Adrenal gland (tissue), 12 donors: ENCODE measurements around the gene MOB2. TPM values are rescaled to one million over a fixed set of nuclear protein-coding genes. Genes with fewer than 3 reads are reported as not detected.
A peak's percentile ranks its signal among the peaks of the same experiment; 100 is the strongest.

Experiments
- DNase-seq, 7 donors: peaks; one replicate each; pipeline ENCODE4 v3.0.0-alpha.2; 2019 to 2020
- H3K27ac ChIP-seq, 5 donors: fragments of 200-600 bp; sonication (generic) in 4 of 5; 1 replicate in 3 of 5; 2 replicates in 2 of 5; pipeline versions ENCODE4 v1.5.1 to v1.8.0; 2016 to 2020; ENCODE audit warnings: mild to moderate bottlenecking in 1 of 5
- H3K27me3 ChIP-seq: fragments of 200-600 bp; 2 replicates; pipeline ENCODE4 v1.8.0; 2021
- H3K36me3 ChIP-seq, 2 donors: fragments of 200-600 bp; replicated peaks in 1 of 2; 1 replicate in 1 of 2; 2 replicates in 1 of 2; pipeline versions ENCODE4 v1.5.1 to v1.8.0; 2018 to 2022
- H3K4me1 ChIP-seq, 2 donors: fragments of 200-600 bp; replicated peaks in 1 of 2; 1 replicate in 1 of 2; 2 replicates in 1 of 2; pipeline versions ENCODE4 v1.5.1 to v1.8.0; 2018 to 2021
- H3K4me3 ChIP-seq, 4 donors: fragments of 200-600 bp; sonication (generic) in 3 of 4; one replicate each; pipeline ENCODE4 v1.5.1; 2016 to 2018
- H3K9me3 ChIP-seq, 3 donors: fragments of 200-600 bp; sonication (generic) in 1 of 3; replicated peaks in 1 of 3; 1 replicate in 2 of 3; 2 replicates in 1 of 3; pipeline versions ENCODE4 v1.5.1 to v1.8.0; 2016 to 2021
- POLR2A ChIP-seq, 2 donors: fragments of 450-650 bp; IDR thresholded peaks; one replicate each; pipeline ENCODE4 v1.6.1; 2017; ENCODE audit warnings: antibody characterized with exemption in 2 of 2, mild to moderate bottlenecking in 2 of 2, moderate library complexity in 1 of 2
- WGBS, 4 donors: extraction: QIAGEN DNeasy Blood & Tissue Kit in 2 of 4; methylation state at CpG; one replicate each; pipeline versions ENCODE4 v1.1.5 to v1.1.7; 2013 to 2017; 5-methylcytosine and 5-hydroxymethylcytosine counted together
- intact Hi-C, 2 donors: fragments of 100-400 bp; cut with DNase I; formaldehyde crosslinking; loops; one replicate each; pipeline versions ENCODE4 v1.14.1 to v1.15.0; 2022 to 2023
- polyA plus RNA-seq, 3 donors: library from polyadenylated mRNA; stranded (reverse); fragments of 200-250 nt in 2 of 3; fragments of 350-450 nt in 1 of 3; fragmentation: Illumina TruSeq in 1 of 3; extraction: RNeasy Lipid Tissue Mini Kit (QIAGEN cat#74804) in 1 of 3; gene quantifications; one replicate each; pipeline ENCODE4 v1.2.3, GENCODE V29; 2013 to 2014
- total RNA-seq, 9 donors: library from RNA; depleted of rRNA in 4 of 9; stranded (reverse); fragments of >200 nt in 4 of 9; fragments of 120-200 nt in 1 of 9; fragmentation: NEBNext Ultra II Directional in 1 of 9; extraction: Animal tissue kit (Norgen Biotek cat#: 25700) in 1 of 9; gene quantifications; one replicate each; pipeline versions ENCODE4 v1.1.0 to v1.2.4, GENCODE V29; 2013 to 2023
- TF ChIP-seq, protein P1 (sequence below), 6 experiments: fragments of 450-650 bp in 4 of 6; fragments of 200-600 bp in 2 of 6; sonication (generic) in 1 of 6; IDR thresholded peaks; 1 replicate in 5 of 6; 2 replicates in 1 of 6; pipeline versions ENCODE4 v1.5.1 to v1.8.0; 2016 to 2021; ENCODE audit warnings: antibody characterized with exemption in 6 of 6, mild to moderate bottlenecking in 2 of 6, moderate library complexity in 1 of 6
- donor health status: healthy with polysubstance abuse.
- donor health status: Bipolar disorder and iron deficiency.
- donor health status: DM: yes; HTN: yes; CAD: no.
- donor health status: DM: no; HTN: no; CAD: no.
- donor health status: DM: no; HTN: no; CAD: no.
- donor health status: DM: yes; HTN: yes; CAD: no.

The MOB2 gene
- total and polyA plus RNA-seq, 12 donors: 11.2 to 43.3 (median 30.6) TPM

DNA sequence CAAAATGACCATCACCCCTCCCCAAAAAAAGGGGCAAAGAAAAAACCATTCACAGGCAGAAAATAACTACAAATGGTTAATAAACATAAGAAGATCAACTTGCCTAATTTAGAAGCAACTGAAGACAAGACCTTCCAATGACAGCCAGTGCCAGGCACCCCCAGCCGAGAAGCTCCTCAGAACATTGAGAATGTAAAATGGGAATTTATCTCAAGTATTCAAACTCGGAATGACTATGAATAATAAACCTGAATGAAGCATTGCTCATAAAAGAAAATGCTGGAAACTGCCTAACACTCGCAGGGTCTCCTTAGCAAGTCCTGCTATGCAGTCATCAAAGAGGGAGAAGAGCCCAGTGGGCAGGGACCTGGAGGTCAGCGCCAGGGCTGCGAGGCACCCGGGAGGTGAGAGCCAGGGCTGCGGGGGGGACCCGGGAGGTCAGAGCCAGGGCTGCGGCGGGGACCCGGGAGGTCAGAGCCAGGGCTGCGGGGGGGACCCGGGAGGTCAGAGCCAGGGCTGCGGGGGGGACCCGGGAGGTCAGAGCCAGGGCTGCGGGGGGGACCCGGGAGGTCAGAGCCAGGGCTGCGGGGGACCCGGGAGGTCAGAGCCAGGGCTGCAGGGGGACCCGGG, 23.2 kb upstream of the MOB2 start:
- intact Hi-C loops: no loop called here
- H3K4me1 ChIP-seq: peaks cover 7 to 14% of the 10 kb centered on the region in 2 donors

DNA sequence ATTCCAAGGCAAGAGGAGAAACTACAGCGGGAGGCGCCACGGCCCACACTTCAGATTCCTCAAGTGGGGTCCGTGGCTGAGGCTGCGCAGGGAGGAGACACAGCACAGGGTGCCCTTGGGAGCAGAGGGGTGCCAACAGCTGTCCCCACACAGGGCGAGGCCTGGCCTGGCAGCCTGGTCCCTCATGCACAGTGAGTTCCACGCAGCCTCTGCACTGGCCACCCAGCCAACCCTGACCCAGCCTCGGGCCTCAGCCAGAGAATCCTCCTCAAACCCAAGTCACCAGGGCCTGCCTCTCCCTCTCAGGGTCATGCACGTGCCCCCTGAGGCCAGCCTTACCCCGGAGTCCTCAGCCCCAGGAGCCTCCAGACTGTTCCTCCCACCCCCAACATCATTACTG, 22.4 kb upstream of the MOB2 start:
- DNase-seq: no peak
- 87 to 92% (median 90%) methylated on average over 5 to 10 of the region's 10 CpGs for WGBS, 4 donors
- H3K27ac ChIP-seq: no peak overlapping the region

More for the DNA sequence above, 23.2 kb upstream of the MOB2 start:
- H3K9me3 ChIP-seq: no peaks in the 10 kb centered on the region
- no peaks in the 10 kb centered on the region for H3K27me3 ChIP-seq
- H3K36me3 ChIP-seq: no peaks in the 10 kb centered on the region
- 74 to 82% (median 78%) methylated on average over 7 to 20 of the region's 20 CpGs for WGBS, 4 donors
- no peak overlapping the region for H3K27ac ChIP-seq
- no peak for DNase-seq
- no peak overlapping the region for H3K4me3 ChIP-seq
- TF ChIP-seq, protein P1, sequence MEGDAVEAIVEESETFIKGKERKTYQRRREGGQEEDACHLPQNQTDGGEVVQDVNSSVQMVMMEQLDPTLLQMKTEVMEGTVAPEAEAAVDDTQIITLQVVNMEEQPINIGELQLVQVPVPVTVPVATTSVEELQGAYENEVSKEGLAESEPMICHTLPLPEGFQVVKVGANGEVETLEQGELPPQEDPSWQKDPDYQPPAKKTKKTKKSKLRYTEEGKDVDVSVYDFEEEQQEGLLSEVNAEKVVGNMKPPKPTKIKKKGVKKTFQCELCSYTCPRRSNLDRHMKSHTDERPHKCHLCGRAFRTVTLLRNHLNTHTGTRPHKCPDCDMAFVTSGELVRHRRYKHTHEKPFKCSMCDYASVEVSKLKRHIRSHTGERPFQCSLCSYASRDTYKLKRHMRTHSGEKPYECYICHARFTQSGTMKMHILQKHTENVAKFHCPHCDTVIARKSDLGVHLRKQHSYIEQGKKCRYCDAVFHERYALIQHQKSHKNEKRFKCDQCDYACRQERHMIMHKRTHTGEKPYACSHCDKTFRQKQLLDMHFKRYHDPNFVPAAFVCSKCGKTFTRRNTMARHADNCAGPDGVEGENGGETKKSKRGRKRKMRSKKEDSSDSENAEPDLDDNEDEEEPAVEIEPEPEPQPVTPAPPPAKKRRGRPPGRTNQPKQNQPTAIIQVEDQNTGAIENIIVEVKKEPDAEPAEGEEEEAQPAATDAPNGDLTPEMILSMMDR (IDR thresholded peaks at IDR 0.05): no peak
- TF ChIP-seq POLR2A (IDR thresholded peaks at IDR 0.05): no peak

DNA sequence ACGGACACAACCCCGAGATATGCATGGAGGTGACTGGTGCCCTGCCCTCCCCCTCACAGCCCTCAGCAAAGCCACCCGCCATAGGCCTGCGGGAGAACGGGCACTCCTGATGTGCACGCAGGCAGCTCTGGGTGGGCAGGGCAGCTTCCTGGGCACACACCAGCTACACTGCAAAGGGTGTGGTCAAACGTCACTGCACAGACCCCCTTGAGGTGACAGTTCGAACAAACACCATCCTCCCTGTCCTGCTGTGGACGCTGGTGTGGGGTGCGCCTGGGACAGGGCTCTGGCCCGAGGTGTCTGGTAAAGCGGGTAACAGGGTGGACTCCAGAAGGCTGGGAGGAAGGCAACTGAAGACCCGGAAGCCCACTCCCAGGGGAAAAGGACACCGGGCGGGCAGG, 21.9 kb upstream of the MOB2 start:
- no peak for TF ChIP-seq POLR2A (IDR thresholded peaks at IDR 0.05)
- TF ChIP-seq, protein P1 (IDR thresholded peaks at IDR 0.05): no peak
- Histone ChIP-seq H3K27ac (no peak overlapping the region), H3K9me3 (no peaks in the 10 kb centered on the region), H3K4me1 (peaks cover 16 to 26% of the 10 kb centered on the region in 2 donors), H3K4me3 (no peak overlapping the region), H3K36me3 (no peaks in the 10 kb centered on the region), H3K27me3 (no peaks in the 10 kb centered on the region)
- 78 to 91% (median 85%) methylated on average over 12 to 15 of the region's 15 CpGs for WGBS, 4 donors
- intact Hi-C loops: no loop called here
- DNase-seq: no peak

More for the DNA sequence above, 22.4 kb upstream of the MOB2 start:
- TF ChIP-seq POLR2A (IDR thresholded peaks at IDR 0.05): no peak
- TF ChIP-seq, protein P1 (IDR thresholded peaks at IDR 0.05): no peak
- Histone ChIP-seq H3K4me1 (peaks cover 11 to 21% of the 10 kb centered on the region in 2 donors), H3K4me3 (no peak overlapping the region), H3K36me3 (no peaks in the 10 kb centered on the region), H3K9me3 (no peaks in the 10 kb centered on the region), H3K27me3 (no peaks in the 10 kb centered on the region)
- intact Hi-C loops: no loop called here

DNA sequence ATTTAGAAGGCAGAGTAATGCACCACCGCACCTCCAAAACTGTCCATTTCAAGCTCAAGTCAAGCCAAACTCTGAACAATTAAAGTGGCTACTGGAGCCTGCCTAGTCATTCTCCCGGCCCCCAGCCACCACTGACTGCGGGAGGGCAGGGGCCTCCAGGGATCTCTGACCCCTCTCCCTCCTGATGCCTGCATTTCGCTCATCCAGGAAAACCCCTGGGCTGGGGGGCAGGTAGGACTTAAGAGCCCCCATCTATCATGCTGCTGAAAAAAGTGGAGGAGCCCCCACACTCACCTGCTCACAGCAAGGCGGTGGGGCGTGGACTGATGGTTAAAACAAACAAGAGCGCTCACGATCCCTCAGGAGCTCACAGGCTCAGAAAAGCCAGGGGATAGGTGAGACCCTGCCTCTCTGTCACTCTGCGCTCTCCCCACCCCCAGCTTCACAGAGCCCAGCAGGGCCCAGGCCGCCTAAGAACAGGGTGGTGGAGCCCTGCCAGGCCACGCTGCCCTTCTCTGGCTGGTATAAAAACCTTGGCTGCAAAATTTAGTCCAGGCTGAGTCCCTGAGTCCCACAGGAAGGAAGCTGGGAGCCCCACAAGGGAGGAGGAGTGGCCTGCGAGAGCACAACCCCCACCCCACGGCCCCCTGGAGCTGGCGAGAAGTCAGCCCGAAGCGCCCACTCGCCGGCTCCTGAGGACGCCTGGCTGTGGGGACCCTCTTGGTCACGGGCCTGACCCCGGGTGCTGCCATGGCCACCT, 21.0 kb upstream of the MOB2 start:
- intact Hi-C loops: no loop called here
- 64 to 68% (median 67%) methylated on average over 7 to 21 of the region's 21 CpGs for WGBS, 4 donors
- peak in 3 of 7 donors; percentile 23 to 50 (median 36) for DNase-seq
- Histone ChIP-seq H3K27me3 (no peaks in the 10 kb centered on the region), H3K4me3 (no peak overlapping the region), H3K27ac (no peak overlapping the region), H3K36me3 (no peaks in the 10 kb centered on the region), H3K4me1 (peaks cover 16 to 33% of the 10 kb centered on the region in 2 donors), H3K9me3 (no peaks in the 10 kb centered on the region)
- TF ChIP-seq, protein P1 (IDR thresholded peaks at IDR 0.05): no peak
- no peak for TF ChIP-seq POLR2A (IDR thresholded peaks at IDR 0.05)
